Adrenal gland (tissue), 12 donors: ENCODE measurements around the gene SYMPK. TPM values are rescaled to one million over a fixed set of nuclear protein-coding genes. Genes with fewer than 3 reads are reported as not detected.
A peak's percentile ranks its signal among the peaks of the same experiment; 100 is the strongest.

Experiments
- DNase-seq, 7 donors: peaks; one replicate each; pipeline ENCODE4 v3.0.0-alpha.2; 2019 to 2020
- H3K27ac ChIP-seq, 5 donors: fragments of 200-600 bp; sonication (generic) in 4 of 5; 1 replicate in 3 of 5; 2 replicates in 2 of 5; pipeline versions ENCODE4 v1.5.1 to v1.8.0; 2016 to 2020; ENCODE audit warnings: mild to moderate bottlenecking in 1 of 5
- H3K27me3 ChIP-seq: fragments of 200-600 bp; 2 replicates; pipeline ENCODE4 v1.8.0; 2021
- H3K36me3 ChIP-seq, 2 donors: fragments of 200-600 bp; replicated peaks in 1 of 2; 1 replicate in 1 of 2; 2 replicates in 1 of 2; pipeline versions ENCODE4 v1.5.1 to v1.8.0; 2018 to 2022
- H3K4me1 ChIP-seq, 2 donors: fragments of 200-600 bp; replicated peaks in 1 of 2; 1 replicate in 1 of 2; 2 replicates in 1 of 2; pipeline versions ENCODE4 v1.5.1 to v1.8.0; 2018 to 2021
- H3K4me3 ChIP-seq, 4 donors: fragments of 200-600 bp; sonication (generic) in 3 of 4; one replicate each; pipeline ENCODE4 v1.5.1; 2016 to 2018
- H3K9me3 ChIP-seq, 3 donors: fragments of 200-600 bp; sonication (generic) in 1 of 3; replicated peaks in 1 of 3; 1 replicate in 2 of 3; 2 replicates in 1 of 3; pipeline versions ENCODE4 v1.5.1 to v1.8.0; 2016 to 2021
- CTCF ChIP-seq, 6 experiments: fragments of 450-650 bp in 4 of 6; fragments of 200-600 bp in 2 of 6; sonication (generic) in 1 of 6; IDR thresholded peaks; 1 replicate in 5 of 6; 2 replicates in 1 of 6; pipeline versions ENCODE4 v1.5.1 to v1.8.0; 2016 to 2021; ENCODE audit warnings: antibody characterized with exemption in 6 of 6, mild to moderate bottlenecking in 2 of 6, moderate library complexity in 1 of 6
- POLR2A ChIP-seq, 2 donors: fragments of 450-650 bp; IDR thresholded peaks; one replicate each; pipeline ENCODE4 v1.6.1; 2017; ENCODE audit warnings: antibody characterized with exemption in 2 of 2, mild to moderate bottlenecking in 2 of 2, moderate library complexity in 1 of 2
- WGBS, 4 donors: extraction: QIAGEN DNeasy Blood & Tissue Kit in 2 of 4; methylation state at CpG; one replicate each; pipeline versions ENCODE4 v1.1.5 to v1.1.7; 2013 to 2017; 5-methylcytosine and 5-hydroxymethylcytosine counted together
- intact Hi-C, 2 donors: fragments of 100-400 bp; cut with DNase I; formaldehyde crosslinking; loops; one replicate each; pipeline versions ENCODE4 v1.14.1 to v1.15.0; 2022 to 2023
- polyA plus RNA-seq, 3 donors: library from polyadenylated mRNA; stranded (reverse); fragments of 200-250 nt in 2 of 3; fragments of 350-450 nt in 1 of 3; fragmentation: Illumina TruSeq in 1 of 3; extraction: RNeasy Lipid Tissue Mini Kit (QIAGEN cat#74804) in 1 of 3; gene quantifications; one replicate each; pipeline ENCODE4 v1.2.3, GENCODE V29; 2013 to 2014
- total RNA-seq, 9 donors: library from RNA; depleted of rRNA in 4 of 9; stranded (reverse); fragments of >200 nt in 4 of 9; fragments of 120-200 nt in 1 of 9; fragmentation: NEBNext Ultra II Directional in 1 of 9; extraction: Animal tissue kit (Norgen Biotek cat#: 25700) in 1 of 9; gene quantifications; one replicate each; pipeline versions ENCODE4 v1.1.0 to v1.2.4, GENCODE V29; 2013 to 2023
- donor health status: healthy with polysubstance abuse.
- donor health status: Bipolar disorder and iron deficiency.
- donor health status: DM: yes; HTN: yes; CAD: no.
- donor health status: DM: no; HTN: no; CAD: no.
- donor health status: DM: no; HTN: no; CAD: no.
- donor health status: DM: yes; HTN: yes; CAD: no.

Gene SYMPK
- total and polyA plus RNA-seq, 12 donors, result 32.2 to 313 (median 51.2) TPM

GRCh38 chr19:45782820-45783785, 79.8 kb downstream of the SYMPK start:
- WGBS, 4 donors, result 43 to 63% (median 52%) methylated on average over 10 to 26 of the region's 26 CpGs

GRCh38 chr19:45782162-45782691, 80.7 kb downstream of the SYMPK start, which contains the start of gene DMPK:
Gene DMPK, minus strand, starts transcription at chr19:45782490. Its CDS starts 138 bp downstream, at chr19:45782352.
- peak within 1 kb of the TSS; percentile 87 to 96 (median 91) for H3K27ac ChIP-seq
- WGBS, 4 donors, result 0 to 23% (median 10%) methylated on average over 2 to 18 of the region's 18 CpGs; no CpG with 5 or more reads in 1 of the 4 donors
- H3K4me1 ChIP-seq, result peaks cover 35 to 41% of the 10 kb centered on the region in 2 donors
- intact Hi-C loops, result no loop called here
- DNase-seq, result peak in 5 of 7 donors; percentile 54 to 78 (median 70)
- TF ChIP-seq CTCF (IDR thresholded peaks at IDR 0.05), result no peak
- TF ChIP-seq POLR2A (IDR thresholded peaks at IDR 0.05), result no peak
- H3K4me3 ChIP-seq, result peak within 1 kb of the TSS in 3 of 4 donors; percentile 52 to 62 (median 61)
- H3K27me3 ChIP-seq, result no peaks in the 10 kb centered on the region
- H3K9me3 ChIP-seq, result no peaks in the 10 kb centered on the region
- peaks cover 0 to 33% of the 10 kb centered on the region in 2 donors for H3K36me3 ChIP-seq

More at GRCh38 chr19:45782820-45783785, 79.8 kb downstream of the SYMPK start:
- TF ChIP-seq CTCF (IDR thresholded peaks at IDR 0.05) (no peak), POLR2A (IDR thresholded peaks at IDR 0.05) (peak in 1 of 2 donors; percentile 33)
- peak overlapping the region; percentile 60 to 96 (median 89) for H3K27ac ChIP-seq
- H3K27me3 ChIP-seq, result no peaks in the 10 kb centered on the region
- no peaks in the 10 kb centered on the region for H3K9me3 ChIP-seq
- DNase-seq, result peak in 6 of 7 donors; percentile 67 to 85 (median 76)
- H3K36me3 ChIP-seq, result peaks cover 0 to 31% of the 10 kb centered on the region in 2 donors
- peak overlapping the region in 1 of 4 donors; percentile 61 for H3K4me3 ChIP-seq
- intact Hi-C loops, result no loop called here
- peaks cover 35 to 41% of the 10 kb centered on the region in 2 donors for H3K4me1 ChIP-seq

- peak; percentile 72 to 87 (median 83) for DNase-seq
- peaks cover 0 to 33% of the 10 kb centered on the region in 2 donors for H3K36me3 ChIP-seq
- peak overlapping the region; percentile 87 to 96 (median 91) for H3K27ac ChIP-seq
- intact Hi-C loops, result no loop called here
- no peak for TF ChIP-seq CTCF (IDR thresholded peaks at IDR 0.05)
- TF ChIP-seq POLR2A (IDR thresholded peaks at IDR 0.05), result peak in 1 of 2 donors; percentile 2
- no peaks in the 10 kb centered on the region for H3K9me3 ChIP-seq
- peak overlapping the region in 3 of 4 donors; percentile 52 to 62 (median 61) for H3K4me3 ChIP-seq
- no peaks in the 10 kb centered on the region for H3K27me3 ChIP-seq
- 15 to 42% (median 29%) methylated on average over 6 to 17 of the region's 17 CpGs for WGBS, 4 donors
- H3K4me1 ChIP-seq, result peaks cover 35 to 41% of the 10 kb centered on the region in 2 donors
Observed at GRCh38 chr19:45781214-45782161, 81.5 kb downstream of the SYMPK start.
